HG02970 (cell line): Measurements from ENCODE around the gene SST.

ENCODE experiments used
- ATAC-seq: cut with Tn5 transposase; IDR thresholded peaks from one replicate; pipeline ENCODE4 v1.9.1; 2021; ENCODE audit warnings: mild to moderate bottlenecking, moderate library complexity, moderate number of reproducible peaks; ENCODE audit not compliant: unreplicated experiment, low FRiP score

The SST gene

GRCh38 chr3:187636528-187636927 is 33.7 kb downstream of the SST start:
- ATAC-seq: no peak

- ATAC-seq: no peak
These were observed 39.8 kb downstream of the SST start for GRCh38 chr3:187630404-187630803.

- no peak for ATAC-seq
These were observed 40.5 kb downstream of the SST start for GRCh38 chr3:187629711-187630110.

GRCh38 chr3:187628169-187628568 is 42.0 kb downstream of the SST start:
- ATAC-seq: no peak

- ATAC-seq: no peak
These were observed 43.6 kb downstream of the SST start for GRCh38 chr3:187626581-187626980.

- no peak for ATAC-seq
These were observed 45.6 kb downstream of the SST start for GRCh38 chr3:187624588-187624987.

GRCh38 chr3:187623285-187623814 is 46.8 kb downstream of the SST start:
- no peak for ATAC-seq

GRCh38 chr3:187621881-187622280 is 48.3 kb downstream of the SST start:
- ATAC-seq: no peak

- ATAC-seq: no peak
These were observed 50.7 kb downstream of the SST start for GRCh38 chr3:187619461-187619860.
